Kidney epithelial cell (primary cell): ENCODE data around the gene MARCHF3. TPM values are rescaled to one million over a fixed set of nuclear protein-coding genes. Genes with fewer than 3 reads are reported as not detected.

Experiments used
- DNase-seq: peaks from one replicate; pipeline ENCODE4 v3.0.0-alpha.2; 2010; ENCODE audit warnings: low read depth
- H3K27me3 ChIP-seq: 2 replicates; pipeline ENCODE4 v1.6.0; 2011; ENCODE audit warnings: low read length; ENCODE audit not compliant: control insufficient read depth, insufficient read depth
- H3K36me3 ChIP-seq: 2 replicates; pipeline ENCODE4 v1.5.1; 2011; ENCODE audit warnings: low read length; ENCODE audit not compliant: control insufficient read depth, insufficient read depth
- H3K4me3 ChIP-seq: 2 replicates; pipeline ENCODE4 v1.5.1; 2011; ENCODE audit warnings: low read depth, mild to moderate bottlenecking, control low read depth, low read length
- CTCF ChIP-seq: IDR thresholded peaks from 2 replicates; pipeline ENCODE4 v1.5.1; 2011; ENCODE audit warnings: mild to moderate bottlenecking, moderate library complexity, low read length, control low read depth, inconsistent platforms; ENCODE audit not compliant: insufficient read depth, poor library complexity, severe bottlenecking
- total RNA-seq: library from RNA; depleted of rRNA; stranded (reverse); fragments of >200 nt; gene quantifications from 2 replicates; pipeline ENCODE4 v1.2.3, GENCODE V29; 2015

MARCHF3 gene
- total RNA-seq, 1 donor from 2014 or later: 0.46 TPM

DNA sequence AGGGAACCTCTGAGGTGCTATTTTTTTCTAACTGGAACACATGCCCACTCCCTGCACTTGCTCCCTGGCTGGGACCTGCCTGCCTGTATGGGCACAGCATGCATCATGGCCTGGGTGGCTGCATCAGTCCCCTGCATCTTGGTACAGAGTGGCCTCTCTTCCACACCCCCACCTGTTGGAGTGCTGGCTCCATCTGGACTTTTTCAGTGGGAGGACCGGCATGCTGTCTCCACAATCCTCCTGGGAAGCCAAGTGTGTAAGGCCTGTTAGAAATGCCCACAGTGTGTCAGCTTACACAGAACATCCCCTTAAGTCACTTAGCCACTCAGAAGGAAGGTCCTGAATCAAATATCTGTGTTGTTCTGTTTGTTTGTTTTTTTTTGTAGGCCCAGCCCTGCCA, 102.9 kb downstream of the MARCHF3 start:
- Histone ChIP-seq H3K4me3 (no peak overlapping the region), H3K36me3 (no peaks in the 10 kb centered on the region), H3K27me3 (no peaks in the 10 kb centered on the region)
- no peak for TF ChIP-seq CTCF
- DNase-seq: no peak

DNA sequence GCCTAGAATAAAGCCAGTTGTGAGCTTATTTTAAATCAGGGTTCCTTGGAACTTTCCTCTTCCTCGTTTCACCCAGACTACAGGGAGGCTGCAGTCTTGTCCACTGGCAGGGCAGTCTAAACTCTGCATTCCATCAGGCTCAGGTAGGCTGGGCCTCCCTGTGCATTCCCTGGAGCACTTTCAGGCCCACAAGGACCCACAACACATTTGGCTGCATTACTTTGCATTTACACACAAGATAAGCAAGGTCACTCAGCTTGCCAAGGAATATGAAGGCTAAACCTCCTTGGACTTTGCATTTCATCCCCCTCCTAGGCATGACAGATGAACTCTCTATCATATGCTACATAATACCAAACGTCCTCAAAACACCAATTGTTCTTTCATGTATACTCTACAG, 104.2 kb downstream of the MARCHF3 start:
- Histone ChIP-seq H3K36me3 (no peaks in the 10 kb centered on the region), H3K27me3 (no peaks in the 10 kb centered on the region), H3K4me3 (no peak overlapping the region)
- no peak for TF ChIP-seq CTCF
- no peak for DNase-seq

- no peaks in the 10 kb centered on the region for H3K36me3 ChIP-seq
- DNase-seq: no peak
- no peak for TF ChIP-seq CTCF
- H3K4me3 ChIP-seq: no peak overlapping the region
- no peaks in the 10 kb centered on the region for H3K27me3 ChIP-seq
These were observed 104.9 kb downstream of the MARCHF3 start for GRCh38 chr5:126925482-126925881.

- H3K27me3 ChIP-seq: no peaks in the 10 kb centered on the region
- H3K4me3 ChIP-seq: no peak overlapping the region
- DNase-seq: no peak
- no peaks in the 10 kb centered on the region for H3K36me3 ChIP-seq
- TF ChIP-seq CTCF: no peak
These were observed 105.9 kb downstream of the MARCHF3 start for GRCh38 chr5:126924331-126925033.

DNA sequence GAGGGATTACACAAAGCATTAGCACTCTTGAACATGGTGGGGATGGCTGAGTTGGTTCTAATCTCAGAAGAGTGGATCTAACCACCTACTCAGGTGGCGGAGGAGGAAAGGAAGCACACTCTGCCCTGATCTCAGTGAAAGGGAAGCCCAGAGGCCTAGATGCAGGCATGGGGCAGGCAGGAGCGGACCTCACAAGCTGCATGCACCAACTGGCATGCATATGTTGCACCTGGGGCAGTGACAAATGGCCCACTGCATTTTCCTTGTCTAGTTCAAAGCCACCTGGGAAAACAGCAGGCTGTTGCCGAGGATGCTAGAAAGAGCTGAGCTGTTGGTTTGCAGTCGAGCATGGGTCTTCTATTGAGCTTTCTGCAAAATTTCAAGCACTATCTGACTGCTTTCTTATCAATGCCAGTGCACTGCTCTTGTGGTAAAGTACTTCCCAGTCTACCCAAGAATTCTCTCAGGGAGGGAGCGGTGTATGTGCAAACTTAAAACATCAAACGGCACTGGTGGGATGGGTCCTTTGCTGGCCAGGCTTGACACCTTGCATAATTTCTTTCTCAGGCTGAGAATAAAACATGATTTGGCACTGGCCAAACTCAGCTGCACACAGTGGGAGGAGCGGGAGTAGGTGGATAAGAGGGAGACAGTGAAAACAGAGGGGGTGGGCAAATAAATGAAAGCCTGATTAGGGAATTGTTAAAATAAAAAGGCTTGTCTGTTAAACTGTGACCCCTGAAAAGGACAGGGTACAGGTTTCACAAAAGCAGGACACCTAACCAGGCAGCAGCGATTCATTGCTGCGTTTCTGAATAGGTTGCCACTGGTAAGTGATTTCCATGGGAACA, 108.9 kb downstream of the MARCHF3 start:
- no peak for TF ChIP-seq CTCF
- DNase-seq: no peak
- no peak overlapping the region for H3K4me3 ChIP-seq

More for the DNA sequence above, 108.9 kb downstream of the MARCHF3 start:
- no peaks in the 10 kb centered on the region for H3K36me3 ChIP-seq
- H3K27me3 ChIP-seq: no peaks in the 10 kb centered on the region
